SH-SY5Y (cell line): ENCODE results near the gene GALNT13.

Source experiments
- GATA2 ChIP-seq: IDR thresholded peaks from 2 replicates; pipeline ENCODE4 v1.6.1; 2011; ENCODE audit warnings: mild to moderate bottlenecking, low read depth, low read length
- GATA3 ChIP-seq: IDR thresholded peaks from 2 replicates; pipeline ENCODE4 v1.6.1; 2011; ENCODE audit warnings: low read depth, mild to moderate bottlenecking, low read length, moderate library complexity

DNA sequence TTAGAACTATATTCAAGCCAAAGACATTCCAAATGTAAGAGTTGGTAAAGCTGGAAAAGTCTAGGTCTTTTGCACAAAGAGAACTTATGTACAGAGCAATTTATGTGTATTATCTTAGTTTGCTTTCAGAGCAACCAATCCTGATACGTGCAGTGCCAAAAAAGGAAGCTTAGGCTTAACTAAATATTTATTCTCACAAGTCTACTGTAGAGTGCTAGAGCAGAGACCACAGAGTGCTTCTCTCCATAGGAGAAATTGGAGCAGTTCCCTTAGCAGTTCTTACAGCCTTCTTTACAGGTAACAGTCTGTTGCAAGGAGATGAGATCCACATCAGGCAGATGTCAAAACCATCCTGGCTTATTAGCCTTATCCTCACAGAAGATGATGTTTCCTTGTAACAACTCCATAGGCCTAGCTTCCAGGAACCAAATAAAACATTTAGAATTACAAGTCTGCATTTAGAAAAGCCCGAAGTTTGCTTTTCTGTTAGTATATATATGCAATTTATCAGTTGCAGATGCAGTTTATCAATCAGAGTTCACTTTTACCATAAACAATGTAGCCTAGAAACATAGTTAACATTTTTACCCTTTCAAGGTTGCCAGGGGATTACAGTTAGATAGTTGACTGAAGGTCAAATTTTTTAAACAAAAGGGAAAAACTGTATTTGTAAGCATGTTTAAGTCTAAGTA, 576.2 kb downstream of the GALNT13 start:
- TF ChIP-seq GATA2 (no peak), GATA3 (no peak)
